ENCODE results near the gene KHDC4. TPM values are rescaled to one million over a fixed set of nuclear protein-coding genes. Genes with fewer than 3 reads are reported as not detected.
"Not testable (repeated sequence)": the region's sequence is repeated elsewhere in the genome, so short reads cannot be mapped to it uniquely, and the experiment has no call there.

The KHDC4 gene
- total RNA-seq, 1 donor from 2014 or later, result 22.5 TPM

GRCh38 chr1:155918660-155919059, 15.6 kb downstream of the KHDC4 start:
- ATAC-seq (ENCODE audit: poor library complexity), result no peak
- intact Hi-C loops (cut with DNase I), result loop anchor here (10.0 kb wide), 1 partner anchor 144 kb away; no protein-coding TSS in a partner anchor
- DNase-seq, result no peak

- ATAC-seq (ENCODE audit: poor library complexity), result no peak
- no peak for DNase-seq
- intact Hi-C loops (cut with DNase I), result loop anchor here (10.0 kb wide), 1 partner anchor 139 kb away; no protein-coding TSS in a partner anchor
Measured at GRCh38 chr1:155913969-155914757, 20.1 kb downstream of the KHDC4 start.

- intact Hi-C loops (cut with DNase I), result loop anchor here (10.0 kb wide), 1 partner anchor 137 kb away; no protein-coding TSS in a partner anchor
- DNase-seq, result no peak
- ATAC-seq (ENCODE audit: poor library complexity), result no peak
Measured at GRCh38 chr1:155912056-155912536, 22.1 kb downstream of the KHDC4 start.

GRCh38 chr1:155911156-155912055, 22.8 kb downstream of the KHDC4 start, which contains the start of gene RIT1:
TSS of gene RIT1 (minus strand) at chr1:155911349. CDS start at chr1:155910761, 588 bp downstream.
- peak; percentile 99 for ATAC-seq (ENCODE audit: poor library complexity)
- intact Hi-C loops (cut with DNase I), result loop anchor here (10.0 kb wide), 1 partner anchor 137 kb away; no protein-coding TSS in a partner anchor
- peak; percentile 93 for DNase-seq

- ATAC-seq (ENCODE audit: poor library complexity) (peak; percentile 69), DNase-seq (no peak)
- intact Hi-C loops (cut with DNase I), result loop anchor here (10.0 kb wide), 1 partner anchor 136 kb away; no protein-coding TSS in a partner anchor
Measured at GRCh38 chr1:155910621-155911121, 23.5 kb downstream of the KHDC4 start.

GRCh38 chr1:155909894-155910293, 24.3 kb downstream of the KHDC4 start:
- peak; percentile 23 for ATAC-seq (ENCODE audit: poor library complexity)
- DNase-seq, result no peak
- intact Hi-C loops (cut with DNase I), result loop anchor here (10.0 kb wide), 1 partner anchor 135 kb away; no protein-coding TSS in a partner anchor

GRCh38 chr1:155904261-155904660, 30.0 kb downstream of the KHDC4 start:
- intact Hi-C loops (cut with DNase I), result no loop called here
- DNase-seq, result no peak
- no peak for ATAC-seq (ENCODE audit: poor library complexity)

GRCh38 chr1:155900161-155900560, 34.1 kb downstream of the KHDC4 start:
- no peak for ATAC-seq (ENCODE audit: poor library complexity)
- intact Hi-C loops (cut with DNase I), result no loop called here
- no peak for DNase-seq

- no peak for ATAC-seq (ENCODE audit: poor library complexity)
- no peak for DNase-seq
- intact Hi-C loops (cut with DNase I), result no loop called here
Measured at GRCh38 chr1:155899683-155900082, 34.5 kb downstream of the KHDC4 start.

- ATAC-seq (ENCODE audit: poor library complexity), result no peak
- DNase-seq, result no peak
- intact Hi-C loops (cut with DNase I), result no loop called here
Measured at GRCh38 chr1:155898888-155899287, 35.3 kb downstream of the KHDC4 start.

GRCh38 chr1:155897746-155898145, 36.5 kb downstream of the KHDC4 start:
- intact Hi-C loops (cut with DNase I), result no loop called here
- no peak for ATAC-seq (ENCODE audit: poor library complexity)

GRCh38 chr1:155896476-155896875, 37.7 kb downstream of the KHDC4 start:
- intact Hi-C loops (cut with DNase I); DNase-seq; ATAC-seq (ENCODE audit: poor library complexity): not testable (repeated sequence)

More at GRCh38 chr1:155897746-155898145, 36.5 kb downstream of the KHDC4 start:
- DNase-seq, result no peak

- intact Hi-C loops (cut with DNase I); ATAC-seq (ENCODE audit: poor library complexity); DNase-seq: not testable (repeated sequence)
Measured at GRCh38 chr1:155895617-155896016, 38.6 kb downstream of the KHDC4 start.

GRCh38 chr1:155893389-155894142, 40.6 kb downstream of the KHDC4 start:
- ATAC-seq (ENCODE audit: poor library complexity), result peak; percentile 61
- intact Hi-C loops (cut with DNase I), result no loop called here
- no peak for DNase-seq

GRCh38 chr1:155892796-155893195, 41.4 kb downstream of the KHDC4 start:
- no peak for ATAC-seq (ENCODE audit: poor library complexity)
- intact Hi-C loops (cut with DNase I), result no loop called here
- DNase-seq, result no peak

- ATAC-seq (ENCODE audit: poor library complexity) (no peak), DNase-seq (no peak)
- intact Hi-C loops (cut with DNase I), result no loop called here
Measured at GRCh38 chr1:155890251-155890650, 44.0 kb downstream of the KHDC4 start.

GRCh38 chr1:155889566-155889965, 44.6 kb downstream of the KHDC4 start:
- DNase-seq, result no peak
- ATAC-seq (ENCODE audit: poor library complexity), result no peak
- intact Hi-C loops (cut with DNase I), result no loop called here

GRCh38 chr1:155888481-155888880, 45.7 kb downstream of the KHDC4 start:
- no peak for ATAC-seq (ENCODE audit: poor library complexity)
- DNase-seq, result no peak
- intact Hi-C loops (cut with DNase I), result no loop called here

Data from Right ventricle myocardium superior (tissue), 1 donor.